ENCODE measurements around the gene MCRIP2.
A peak's percentile ranks its signal among the peaks of the same experiment; 100 is the strongest.

DNA sequence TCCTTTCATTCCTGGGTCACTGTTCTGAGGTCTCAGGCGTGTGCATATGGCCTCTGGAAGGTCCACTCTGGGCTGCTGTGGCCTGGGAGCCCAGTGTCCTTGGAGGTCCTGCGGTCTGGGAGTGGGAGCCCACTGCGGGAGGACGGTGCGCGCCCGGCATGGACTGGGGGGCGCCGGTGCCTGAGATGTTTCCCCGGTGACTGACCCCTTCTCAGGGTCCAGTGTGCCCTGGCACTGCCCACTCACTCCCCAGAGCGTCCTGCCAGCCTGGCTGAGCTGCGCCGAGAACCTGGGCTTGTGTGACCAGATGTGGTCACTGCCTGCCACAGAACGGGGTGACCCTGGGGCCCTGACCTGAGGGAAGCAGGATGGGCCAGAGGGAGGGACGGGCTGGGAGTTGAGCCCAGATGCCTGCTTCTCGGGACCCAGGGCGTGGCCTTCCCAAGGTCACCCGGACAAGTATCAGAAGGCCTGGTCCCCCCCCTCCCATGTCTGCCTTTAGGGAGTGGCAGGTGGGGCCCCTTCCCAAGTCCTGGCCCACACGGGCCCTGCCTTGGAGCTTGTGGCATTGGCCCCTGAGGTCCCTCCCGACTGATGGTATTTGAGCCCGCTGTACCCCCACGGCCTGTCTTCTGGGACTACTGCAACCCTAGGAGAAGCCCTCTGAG is 32.7 kb downstream of the MCRIP2 start:
- TF ChIP-seq POLR2A (IDR thresholded peaks at IDR 0.05) (no peak), POLR2AphosphoS5 (IDR thresholded peaks at IDR 0.05) (peak; percentile 8 to 63 (median 62))
- TF ChIP-seq, protein P1, sequence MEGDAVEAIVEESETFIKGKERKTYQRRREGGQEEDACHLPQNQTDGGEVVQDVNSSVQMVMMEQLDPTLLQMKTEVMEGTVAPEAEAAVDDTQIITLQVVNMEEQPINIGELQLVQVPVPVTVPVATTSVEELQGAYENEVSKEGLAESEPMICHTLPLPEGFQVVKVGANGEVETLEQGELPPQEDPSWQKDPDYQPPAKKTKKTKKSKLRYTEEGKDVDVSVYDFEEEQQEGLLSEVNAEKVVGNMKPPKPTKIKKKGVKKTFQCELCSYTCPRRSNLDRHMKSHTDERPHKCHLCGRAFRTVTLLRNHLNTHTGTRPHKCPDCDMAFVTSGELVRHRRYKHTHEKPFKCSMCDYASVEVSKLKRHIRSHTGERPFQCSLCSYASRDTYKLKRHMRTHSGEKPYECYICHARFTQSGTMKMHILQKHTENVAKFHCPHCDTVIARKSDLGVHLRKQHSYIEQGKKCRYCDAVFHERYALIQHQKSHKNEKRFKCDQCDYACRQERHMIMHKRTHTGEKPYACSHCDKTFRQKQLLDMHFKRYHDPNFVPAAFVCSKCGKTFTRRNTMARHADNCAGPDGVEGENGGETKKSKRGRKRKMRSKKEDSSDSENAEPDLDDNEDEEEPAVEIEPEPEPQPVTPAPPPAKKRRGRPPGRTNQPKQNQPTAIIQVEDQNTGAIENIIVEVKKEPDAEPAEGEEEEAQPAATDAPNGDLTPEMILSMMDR (IDR thresholded peaks at IDR 0.05 in 8 of 11, conservative IDR thresholded peaks at IDR 0.05 in 3 of 11), result no peak

All from spleen (tissue), 7 donors.